A375 (cell line): ENCODE measurements around the gene BLM. TPM values are rescaled to one million over a fixed set of nuclear protein-coding genes. Genes with fewer than 3 reads are reported as not detected.

Source experiments
- small RNA-seq: library from RNA; depleted of rRNA; stranded (forward); fragments of <200 nt; gene quantifications from one replicate; pipeline ENCODE3, GENCODE V24; 2014
- total RNA-seq: library from RNA; depleted of rRNA; stranded (reverse); fragments of >200 nt; shearing (Covaris generic); gene quantifications from 2 replicates; pipeline ENCODE4 v1.2.3, GENCODE V29; 2014; rRNA removed

The BLM gene
- total RNA-seq: 16.1 and 16.9 TPM in 2 replicates

GRCh38 chr15:90716976-90717821, at the start of gene BLM:
Gene BLM (plus strand): TSS chr15:90717346. CDS start chr15:90747393, 30,047 bp downstream.

Small RNA genes lying within 50 kb of the gene (small RNA-seq; reads per million reads assigned to genes)
- gene RF00093 (not detected), gene RN7SL363P (not detected)

Other genes starting within 250 kb of the BLM start
- gene CRTC3, start 187.4 kb upstream of the BLM start, total RNA-seq: 10.0 and 10.4 TPM in 2 replicates
- gene FURIN, start 151.2 kb downstream of the BLM start, total RNA-seq: 43.5 and 50.5 TPM in 2 replicates
- gene FES, start 167.2 kb downstream of the BLM start, total RNA-seq: 0.11 and 0.85 TPM in 2 replicates
- gene MAN2A2, start 186.0 kb downstream of the BLM start, total RNA-seq: 19.2 and 32.7 TPM in 2 replicates
- gene HDDC3, start 215.2 kb downstream of the BLM start, total RNA-seq: 30.9 and 34.6 TPM in 2 replicates
- gene UNC45A, start 217.9 kb downstream of the BLM start, total RNA-seq: 48.8 and 56.6 TPM in 2 replicates
- 30.9 and 41.7 TPM in 2 replicates for gene RCCD1, start 237.5 kb downstream of the BLM start, total RNA-seq